ENCODE measurements around the gene LRMDA.

The LRMDA gene

DNA sequence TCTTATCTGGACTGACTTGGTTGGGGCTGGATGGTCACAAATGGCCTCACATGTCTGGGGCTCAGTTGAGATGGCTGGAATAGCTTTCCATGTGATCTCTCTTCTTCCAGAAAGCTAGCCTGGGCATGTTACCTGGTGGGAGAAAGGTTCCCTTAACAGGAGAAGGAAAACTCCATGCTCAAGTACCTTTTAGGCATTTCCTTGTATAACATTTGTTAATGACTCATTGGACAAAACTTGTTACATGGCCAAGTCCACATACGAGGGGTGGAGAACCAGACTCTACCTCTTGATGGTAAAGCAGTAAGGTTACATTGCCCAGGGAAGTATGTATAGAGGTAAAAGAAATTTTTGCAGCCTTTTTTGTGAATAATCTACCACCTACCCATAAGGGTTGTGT, 826.4 kb downstream of the LRMDA start:
- DNase-seq: no peak

DNA sequence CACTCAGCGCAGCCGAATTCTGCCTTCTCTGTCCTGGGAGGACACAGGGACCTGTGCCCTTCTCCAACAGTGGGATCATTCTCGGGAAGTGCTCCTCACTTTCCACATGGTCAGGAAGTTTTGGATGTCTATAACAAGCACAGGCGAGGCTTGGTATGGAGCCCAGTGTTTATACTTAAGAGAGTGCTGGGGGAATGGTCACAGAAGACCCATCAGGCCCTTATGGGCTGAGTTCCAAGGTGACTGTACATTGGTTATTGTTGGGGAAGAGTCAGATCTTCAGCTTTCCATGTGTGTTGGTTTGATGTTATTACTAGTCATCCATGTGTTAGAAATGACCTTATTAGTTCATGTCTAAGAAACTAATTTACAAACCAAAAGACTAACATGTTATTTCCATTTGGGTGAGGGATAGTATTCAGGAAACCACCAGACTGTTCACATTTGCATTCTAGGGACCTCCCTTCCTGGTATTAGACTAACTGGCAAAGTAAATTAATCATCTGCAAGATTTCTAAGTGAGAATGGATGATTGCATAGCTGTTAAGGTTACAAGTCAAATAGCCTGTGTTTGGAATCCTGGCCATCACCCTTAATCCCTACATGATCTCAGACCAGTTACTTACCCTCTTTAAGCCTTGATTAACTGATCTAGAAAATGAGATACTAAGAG, 834.2 kb downstream of the LRMDA start:
- no peak for DNase-seq

DNA sequence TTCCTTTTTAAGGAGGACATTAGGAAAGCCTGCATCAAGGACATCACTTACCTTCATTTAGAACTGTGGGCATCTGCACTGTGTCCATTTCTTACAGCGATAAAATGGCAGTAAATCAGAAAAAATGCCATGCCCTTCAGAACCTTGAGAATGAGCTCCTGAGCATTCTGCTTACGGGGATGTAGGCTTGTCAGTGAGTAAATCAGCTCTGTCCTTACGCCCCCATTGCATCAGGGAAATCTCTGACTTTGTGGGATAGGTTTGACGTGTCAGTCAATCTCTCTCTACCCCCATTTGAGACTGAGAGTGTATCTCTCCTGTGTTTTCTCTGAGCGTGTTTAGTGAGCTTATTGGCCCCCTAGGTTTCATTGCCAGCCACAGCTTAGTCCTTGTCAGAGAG, 837.1 kb downstream of the LRMDA start:
- no peak for DNase-seq

DNA sequence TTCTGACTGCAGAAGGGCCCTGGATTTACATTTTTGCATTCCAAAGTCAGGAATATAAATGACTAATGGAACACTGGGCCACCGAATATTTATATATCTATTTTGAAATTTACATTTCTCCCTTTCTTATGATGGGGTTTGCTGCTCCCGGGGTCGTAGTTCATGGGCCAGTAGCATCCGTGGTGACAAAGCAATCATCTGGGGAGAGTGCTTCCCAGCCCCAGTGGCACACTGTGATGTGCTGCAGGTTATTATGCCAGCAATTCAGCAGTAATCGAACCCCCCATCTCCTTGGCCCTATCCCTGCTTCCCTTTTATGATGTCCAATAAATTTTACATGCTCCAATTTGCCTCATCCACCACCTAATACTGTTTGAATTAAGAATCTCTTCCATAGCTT, 837.5 kb downstream of the LRMDA start:
- no peak for DNase-seq

DNA sequence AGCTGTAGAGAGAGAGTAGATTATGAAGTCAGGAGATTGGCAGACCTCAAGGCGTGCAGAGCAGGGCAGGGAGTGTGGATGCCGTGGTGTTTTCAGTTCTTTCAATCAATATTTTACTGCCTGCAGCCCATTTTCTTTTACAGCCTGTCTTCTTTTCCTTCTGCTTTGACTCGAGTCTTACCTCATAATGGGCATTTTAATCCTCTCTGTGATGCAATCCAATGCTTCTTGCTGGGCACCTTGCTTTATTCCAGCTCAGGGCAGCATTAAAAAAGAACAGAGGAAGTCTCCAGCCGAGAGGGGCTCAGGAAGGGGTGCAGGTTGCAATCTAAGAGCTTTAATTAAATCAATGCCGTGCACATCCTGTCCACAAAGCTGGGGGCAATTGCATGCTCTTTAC, 839.0 kb downstream of the LRMDA start:
- DNase-seq: no peak

DNA sequence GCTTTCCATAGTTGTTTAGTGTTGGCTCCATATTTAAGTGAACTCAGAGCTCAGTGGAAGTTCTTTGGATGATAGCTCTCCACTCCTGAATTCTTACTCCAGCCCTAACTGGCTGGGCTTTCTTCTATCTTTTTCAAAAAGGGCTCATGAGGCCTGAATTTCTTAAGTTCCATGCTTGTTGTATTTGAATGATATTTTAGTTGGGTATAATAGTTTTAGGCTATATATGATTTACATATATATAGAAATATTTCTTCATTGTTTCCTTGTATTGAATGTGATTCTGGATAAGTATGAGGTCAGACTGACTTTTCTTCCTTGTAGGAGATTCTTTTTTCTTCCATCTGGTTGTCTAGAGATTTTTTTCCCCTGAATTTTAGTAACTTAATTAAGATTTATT, 843.5 kb downstream of the LRMDA start:
- DNase-seq: no peak

DNA sequence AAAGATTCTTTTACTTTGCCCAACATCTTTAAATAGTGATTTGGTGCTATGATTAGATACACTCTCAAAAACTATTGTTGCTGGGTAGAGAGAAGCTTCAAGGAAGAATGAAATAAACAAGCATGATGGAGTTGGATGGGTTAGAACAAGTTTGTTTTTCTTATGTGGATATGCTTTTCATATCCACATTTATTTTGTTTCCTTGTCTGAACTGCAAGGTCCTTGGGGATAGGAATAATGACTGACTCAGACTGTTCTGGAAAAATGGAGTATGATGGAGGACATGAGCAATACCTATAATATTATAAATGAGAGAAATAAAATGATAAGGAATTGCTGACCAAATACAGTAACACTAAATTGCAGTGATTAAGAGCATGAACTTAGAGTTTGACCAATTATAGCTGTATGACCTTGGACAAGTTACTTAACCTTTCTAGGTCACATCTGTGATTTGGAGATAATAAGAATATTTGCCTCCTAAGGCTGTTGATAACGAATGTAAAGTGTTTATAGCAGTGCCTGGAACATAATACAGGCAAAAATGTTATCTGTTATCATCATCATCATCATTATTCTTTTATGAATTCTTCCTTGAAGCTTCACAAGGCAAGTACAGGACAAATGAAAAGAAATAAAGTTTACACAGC, 847.5 kb downstream of the LRMDA start:
- no peak for DNase-seq

DNA sequence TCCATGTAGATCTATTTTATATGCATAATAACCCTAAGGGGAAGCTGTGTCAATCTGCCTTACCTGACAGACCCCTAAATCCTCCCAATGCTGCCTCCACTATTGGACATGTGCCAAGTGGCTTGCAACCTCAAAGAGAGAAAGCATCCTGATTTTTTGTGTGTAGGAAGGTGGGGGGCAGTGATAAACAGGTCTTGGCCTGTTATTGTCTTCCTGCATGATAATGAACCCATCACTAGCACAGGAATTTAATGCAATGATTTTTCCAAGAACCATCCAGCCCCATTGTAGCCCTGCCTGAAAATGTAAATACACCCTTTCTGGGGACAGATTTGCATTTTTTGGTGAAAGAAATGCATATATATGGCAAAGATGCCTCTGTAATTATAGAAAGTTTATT, 850.2 kb downstream of the LRMDA start:
- no peak for DNase-seq

DNA sequence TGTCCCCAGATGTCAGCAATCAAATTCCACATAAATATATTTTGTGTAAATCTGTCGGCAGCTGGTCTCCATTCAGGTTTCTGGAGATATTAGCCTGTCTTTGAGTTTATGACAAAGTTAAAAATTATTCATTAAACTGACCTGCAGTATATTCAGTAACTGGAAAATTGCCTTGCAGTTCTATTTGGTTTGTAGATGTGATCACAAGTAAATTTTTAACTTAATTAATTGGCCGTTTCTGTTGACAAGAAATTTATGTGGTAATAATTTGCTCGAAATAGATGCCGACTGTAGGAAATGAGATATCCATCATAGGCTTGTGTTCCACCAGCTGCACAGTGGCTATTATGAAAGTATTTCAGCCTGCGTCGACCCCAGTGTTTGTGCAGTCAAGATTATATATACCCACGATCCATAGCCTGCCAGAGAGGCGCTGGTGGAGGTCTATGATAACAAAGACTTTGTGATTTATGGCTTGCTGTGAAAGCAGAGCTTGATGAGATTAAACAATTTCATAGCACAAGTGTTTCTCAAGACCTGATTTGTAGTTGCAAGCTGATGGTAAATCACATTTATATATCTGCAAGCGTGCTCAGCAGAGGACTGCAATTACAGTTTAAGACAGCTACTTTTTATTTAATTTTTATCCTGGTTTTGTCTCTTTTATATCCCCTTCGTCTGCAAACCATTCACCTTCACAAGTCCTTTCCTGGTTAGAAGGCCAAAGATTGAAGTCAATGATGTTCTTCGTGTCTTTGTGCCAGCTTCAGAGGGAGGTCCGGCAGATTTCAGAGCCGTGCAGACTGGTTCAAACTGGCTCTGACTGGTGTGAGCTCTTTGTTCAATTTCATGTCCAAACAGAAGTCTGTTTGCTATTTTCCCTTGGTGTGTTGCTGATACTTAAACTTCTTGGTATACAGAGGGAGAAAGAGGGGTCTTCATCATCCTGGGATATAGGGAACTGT, 850.9 kb downstream of the LRMDA start:
- peak; percentile 54 for DNase-seq

DNA sequence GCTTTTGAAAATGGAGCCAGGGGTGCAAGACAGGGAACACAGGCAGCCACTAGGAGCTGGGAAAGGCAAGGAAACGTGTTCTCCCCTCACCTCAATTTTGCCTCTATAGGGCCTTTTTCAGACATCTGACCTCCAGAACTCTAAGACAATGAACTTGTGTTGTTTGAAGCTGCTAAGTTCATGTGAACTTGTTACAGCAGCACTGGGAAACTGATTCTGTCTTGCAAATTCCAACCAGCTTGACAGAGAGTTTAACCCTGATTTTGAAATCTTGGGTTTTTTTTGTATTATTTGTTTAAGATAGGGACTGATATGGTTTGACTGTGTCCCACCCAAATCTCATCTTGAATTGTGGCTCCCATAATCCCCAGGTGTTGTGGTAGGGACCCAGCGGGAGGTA, 852.9 kb downstream of the LRMDA start:
- no peak for DNase-seq

DNA sequence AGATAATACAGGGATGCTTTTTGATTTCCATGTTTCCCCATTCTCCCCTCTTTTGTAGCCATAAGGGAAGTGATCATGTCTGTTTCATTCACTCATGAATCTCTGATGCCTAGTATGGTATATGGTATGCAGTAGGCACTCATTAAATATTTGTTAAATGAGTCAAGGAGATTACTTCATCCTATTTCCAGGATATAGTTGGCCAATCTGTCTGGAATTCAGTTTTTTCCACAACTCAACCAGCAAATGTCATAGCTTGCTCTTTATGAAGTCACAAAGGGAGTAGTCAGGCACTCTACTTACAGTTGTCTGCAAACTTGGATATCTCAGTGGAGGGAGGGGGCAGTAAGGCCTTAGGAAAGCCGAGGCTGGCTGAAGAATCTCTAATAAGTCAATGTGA, 853.6 kb downstream of the LRMDA start:
- DNase-seq: no peak

DNA sequence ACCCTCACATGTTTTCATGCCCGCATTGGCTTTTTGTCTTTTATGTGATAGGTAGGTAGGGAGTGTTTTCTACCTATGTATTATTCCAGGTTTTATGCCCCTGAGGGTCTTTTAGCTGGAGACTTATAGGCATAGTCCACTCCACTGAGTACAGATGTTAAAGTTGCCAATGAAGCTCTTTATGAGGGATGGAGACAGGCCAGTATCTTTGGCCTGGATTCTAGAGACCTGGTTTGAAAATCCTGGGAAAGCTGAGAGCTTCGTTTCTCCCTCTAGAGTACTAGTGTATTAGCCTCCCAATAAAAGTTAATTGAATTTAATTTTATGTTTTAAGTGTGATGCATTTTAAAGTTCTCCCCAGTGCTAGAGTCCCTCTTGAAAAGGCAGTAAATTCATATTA, 854.1 kb downstream of the LRMDA start:
- DNase-seq: no peak

DNA sequence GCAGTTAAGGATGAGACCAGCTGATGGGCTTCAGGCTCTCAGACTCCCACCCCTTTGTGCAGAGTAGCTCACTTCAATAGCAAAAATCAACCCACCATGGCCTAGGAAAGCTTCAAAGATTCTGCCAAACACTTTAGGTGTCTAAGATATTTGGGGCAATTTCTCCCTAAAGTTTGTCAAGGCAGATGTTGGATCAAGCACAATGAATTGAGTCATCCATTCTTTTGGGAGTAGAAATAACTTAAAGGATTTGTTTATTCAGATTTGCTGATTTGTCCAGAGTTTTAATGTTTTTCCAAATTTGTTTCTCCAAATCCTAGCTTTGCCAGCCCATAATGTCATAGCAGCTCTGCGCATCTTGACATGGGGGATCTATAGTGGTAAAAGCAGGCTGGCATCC, 855.1 kb downstream of the LRMDA start:
- no peak for DNase-seq

DNA sequence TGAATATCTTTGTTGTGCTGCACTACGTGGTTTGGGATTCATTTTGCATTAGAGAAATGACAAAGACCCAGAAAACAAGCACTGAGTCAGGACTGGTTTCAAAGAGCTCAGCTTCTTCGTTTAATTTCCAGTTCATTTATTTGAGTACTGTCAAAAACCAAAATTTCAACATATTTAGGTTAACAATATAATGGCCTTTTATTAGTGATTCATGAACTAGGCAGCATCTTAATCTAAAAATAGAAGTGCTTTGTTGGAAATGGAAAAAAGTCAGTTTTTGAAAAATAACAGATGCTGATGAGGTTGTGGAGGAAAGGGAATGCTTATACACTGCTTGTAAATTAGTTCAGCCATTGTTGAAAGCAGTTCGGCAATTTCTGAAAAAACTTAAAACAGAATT, 856.4 kb downstream of the LRMDA start:
- no peak for DNase-seq

DNA sequence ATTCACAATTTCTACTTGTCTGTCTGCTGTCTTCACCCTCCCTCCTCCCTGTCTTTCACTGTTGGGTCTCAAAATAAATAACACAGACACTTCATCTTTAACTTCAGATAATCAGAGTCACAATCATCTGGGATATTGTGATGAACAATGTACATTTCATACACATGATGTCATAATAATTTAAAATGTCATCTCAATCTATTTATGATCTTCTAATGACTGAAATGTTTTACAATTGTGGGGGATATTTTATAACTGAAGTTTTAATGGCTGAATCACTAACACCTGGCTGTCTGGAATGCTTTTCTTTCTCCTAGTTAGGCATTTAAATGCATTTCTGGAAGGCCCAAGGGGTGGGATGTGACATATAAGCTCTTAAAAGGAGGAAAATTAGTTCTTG, 859.8 kb downstream of the LRMDA start:
- DNase-seq: no peak

DNA sequence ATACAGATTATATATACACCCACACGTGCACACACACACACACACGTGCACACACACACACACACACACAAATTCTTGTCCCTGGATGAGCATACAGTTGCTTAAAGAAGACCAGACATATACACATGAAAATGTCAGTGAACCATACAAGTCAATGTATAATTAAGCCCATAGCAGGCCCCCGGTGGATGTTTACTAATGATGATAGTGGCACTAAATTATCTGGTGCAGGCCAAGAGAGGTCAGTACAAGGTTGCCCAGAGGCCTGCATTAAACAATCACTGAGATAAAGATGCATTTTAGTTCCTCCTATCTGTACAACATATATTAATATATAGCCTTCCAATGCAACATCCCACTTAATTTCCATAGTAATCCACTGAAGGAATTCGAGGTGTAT, 860.5 kb downstream of the LRMDA start:
- DNase-seq: no peak

DNA sequence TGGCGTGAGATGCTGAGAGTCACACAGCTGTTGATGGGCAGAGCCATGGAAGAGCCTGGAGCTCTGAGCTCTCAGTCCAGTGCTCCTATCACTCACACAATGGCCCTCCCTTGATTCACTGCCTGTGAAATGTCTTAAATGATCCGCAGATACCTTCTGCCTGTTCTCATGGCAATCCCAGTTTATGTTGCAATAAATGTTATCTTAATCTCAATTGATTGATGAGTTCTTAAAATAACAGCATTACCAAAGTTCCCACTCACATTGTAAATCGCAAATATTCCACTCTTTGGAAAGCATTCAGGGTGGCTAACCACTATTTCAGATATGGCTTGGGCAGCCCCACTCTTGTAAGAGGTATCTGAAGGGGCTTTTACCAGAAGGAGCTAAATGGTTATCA, 865.5 kb downstream of the LRMDA start:
- DNase-seq: no peak

DNA sequence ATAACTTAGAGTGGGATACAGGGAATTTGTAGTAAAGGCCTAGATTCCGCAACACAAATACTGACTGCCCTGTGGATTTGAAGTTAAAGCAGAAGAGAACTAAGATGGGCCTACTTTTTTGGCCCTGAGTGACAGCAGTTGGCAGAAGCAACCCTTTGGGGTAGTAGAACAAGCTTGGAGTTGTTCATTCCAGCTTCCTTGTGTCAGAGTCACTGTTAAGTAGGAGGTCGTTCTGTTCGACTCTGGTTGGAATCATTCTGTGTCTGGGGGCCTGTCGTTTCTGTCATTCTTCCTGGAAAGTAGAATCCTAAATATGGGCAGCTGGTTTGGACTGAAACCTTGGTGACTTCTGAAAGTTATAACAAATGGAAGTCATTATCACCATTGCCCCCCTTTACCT, 865.9 kb downstream of the LRMDA start:
- no peak for DNase-seq

DNA sequence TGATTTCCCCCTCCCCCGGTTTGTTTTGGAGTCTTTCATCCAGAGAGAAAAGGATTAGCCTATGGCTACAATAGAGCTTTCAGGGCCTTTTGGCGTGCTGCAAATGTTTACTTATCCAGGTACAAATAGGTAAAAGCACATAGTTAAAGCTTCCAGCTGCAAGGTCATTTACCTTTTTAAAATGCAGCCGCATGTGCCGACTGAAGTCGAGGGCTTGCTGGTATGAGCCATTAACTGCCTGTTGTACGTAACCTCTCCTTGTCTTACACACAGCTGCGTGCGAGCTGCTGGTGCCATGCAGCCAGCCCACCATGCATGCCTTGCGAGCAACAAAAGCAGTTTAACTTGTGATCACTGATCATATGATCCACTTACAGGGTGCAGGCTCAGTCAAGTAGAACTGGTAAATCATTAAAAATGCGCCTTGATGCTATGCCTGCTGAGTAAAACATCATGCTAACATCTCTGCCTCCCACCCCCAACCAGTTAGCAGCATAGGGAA, 866.4 kb downstream of the LRMDA start:
- peak; percentile 41 for DNase-seq

DNA sequence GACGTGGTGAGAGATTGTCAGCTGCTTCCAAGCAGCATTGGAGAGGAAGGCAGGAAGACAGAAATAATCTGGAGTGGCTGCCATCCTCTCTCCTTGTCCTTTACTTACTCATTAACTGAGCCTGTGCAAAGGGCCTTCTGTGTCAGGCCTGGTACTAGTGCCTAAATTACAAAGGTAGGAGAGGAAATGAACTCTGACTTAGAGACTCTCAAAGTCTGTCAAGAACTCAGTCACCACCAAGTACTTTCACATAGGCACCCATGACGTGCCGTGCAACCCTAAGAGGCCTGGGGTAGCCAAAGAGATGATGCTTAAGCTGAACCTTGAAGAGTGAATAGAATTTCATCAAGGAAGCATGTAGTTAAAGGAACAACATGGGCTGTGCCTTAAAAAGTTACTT, 866.9 kb downstream of the LRMDA start:
- no peak for DNase-seq

DNA sequence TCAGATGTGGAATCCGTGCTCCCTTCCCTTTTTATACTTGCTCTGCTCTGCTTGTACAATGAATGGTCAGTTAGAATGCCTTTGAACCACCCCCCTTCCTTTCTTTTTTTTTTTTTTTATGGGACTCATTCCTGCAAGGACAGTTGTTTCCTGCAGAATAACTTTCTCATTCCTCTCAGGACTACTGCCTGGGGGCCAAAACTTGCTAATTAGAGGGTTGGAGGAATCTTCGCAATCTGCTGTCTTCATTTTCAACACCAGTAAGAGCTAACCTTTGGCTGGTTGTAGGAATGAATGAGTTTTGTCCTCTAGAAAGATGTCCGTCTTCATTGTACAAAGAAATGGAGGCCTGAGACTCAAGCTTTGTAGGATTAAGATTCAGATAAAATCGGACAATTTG, 868.1 kb downstream of the LRMDA start:
- no peak for DNase-seq

DNA sequence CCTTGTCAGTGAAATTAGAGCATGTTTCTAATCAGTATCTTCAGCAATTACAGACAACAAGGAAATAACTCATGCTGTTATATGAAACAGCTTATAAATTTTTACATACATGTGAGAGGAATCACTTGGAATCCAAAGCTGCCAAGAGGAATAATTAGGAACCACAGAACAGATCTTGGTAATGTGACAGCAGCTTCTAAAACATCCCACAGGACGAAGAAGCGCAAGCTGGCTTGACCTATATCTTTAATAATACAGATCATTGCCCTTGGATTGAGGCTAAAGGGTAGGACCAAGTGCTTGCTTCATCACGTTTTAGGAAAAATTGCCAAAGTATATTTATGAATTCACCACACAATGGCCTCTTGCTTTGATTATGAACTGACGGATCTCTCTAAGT, 869.8 kb downstream of the LRMDA start:
- DNase-seq: no peak

DNA sequence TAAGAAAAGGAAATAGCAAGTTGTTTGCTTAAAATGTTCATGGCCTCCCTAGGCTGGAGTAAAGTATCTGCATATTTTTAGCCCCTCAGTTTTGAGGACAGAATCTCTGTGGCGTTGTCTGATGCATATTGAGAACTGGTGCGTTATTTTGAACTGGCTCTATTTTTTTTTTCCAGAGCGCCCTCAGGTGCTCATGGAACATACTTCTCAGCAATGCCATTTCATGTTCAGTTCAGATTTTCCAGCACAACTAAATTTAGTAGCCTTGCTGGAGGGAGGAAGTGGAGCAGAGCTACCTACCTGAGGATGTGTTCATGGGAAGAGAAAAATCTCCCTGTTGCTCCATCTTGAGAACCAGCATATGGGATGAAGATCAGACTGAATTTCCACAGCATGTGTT, 870.5 kb downstream of the LRMDA start:
- peak; percentile 16 for DNase-seq

DNA sequence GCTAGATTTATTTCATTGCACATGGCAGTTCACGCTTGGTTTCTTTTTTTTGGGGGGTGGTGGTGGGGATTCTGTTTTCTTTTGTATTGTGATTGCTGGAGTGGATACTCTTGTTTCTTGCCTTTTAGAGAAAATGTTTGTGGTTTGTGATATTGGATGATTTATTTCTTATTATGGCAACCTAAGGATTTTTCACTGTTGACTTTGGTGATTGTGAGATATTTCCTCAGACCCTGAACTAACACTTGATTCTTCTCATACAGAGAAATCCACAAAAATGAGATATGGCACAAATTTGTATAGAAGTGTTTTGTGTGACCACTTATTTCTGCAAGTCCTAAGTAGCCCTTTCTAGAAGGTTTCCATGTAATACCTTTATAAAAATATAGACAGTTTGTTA, 871.1 kb downstream of the LRMDA start:
- DNase-seq: no peak
